T-helper 17 cell (primary cell): ENCODE measurements around the gene SLC22A14. TPM values are rescaled to one million over a fixed set of nuclear protein-coding genes. Genes with fewer than 3 reads are reported as not detected.

Source experiments
- ATAC-seq: fragments of 150-1000 bp; cut with Tn5 transposase; 2 replicates; pipeline ENCODE4 v1.10.0; 2021; ENCODE audit warnings: mild to moderate bottlenecking, moderate library complexity
- DNase-seq, 3 donors: peaks; one replicate each; pipeline versions ENCODE4 v3.0.0 to v3.0.0-alpha.2; 2020 to 2021
- H3K9me3 ChIP-seq: one replicate; pipeline ENCODE4 v1.7.0; 2013; ENCODE audit warnings: low read length, mild to moderate bottlenecking; ENCODE audit not compliant: control insufficient read depth, poor library complexity, severe bottlenecking
- H3K27ac Mint-ChIP-seq: one replicate; pipeline ENCODE4 v1.8.0; 2022; ENCODE audit warnings: mild to moderate bottlenecking, moderate library complexity, mixed read lengths
- H3K27me3 Mint-ChIP-seq: one replicate; pipeline ENCODE4 v1.8.0; 2022; ENCODE audit warnings: mixed read lengths
- H3K36me3 Mint-ChIP-seq: one replicate; pipeline ENCODE4 v1.8.0; 2022; ENCODE audit warnings: low read depth, mixed read lengths
- H3K4me1 Mint-ChIP-seq: one replicate; pipeline ENCODE4 v1.8.0; 2022; ENCODE audit warnings: mild to moderate bottlenecking, mixed read lengths
- H3K4me3 Mint-ChIP-seq: one replicate; pipeline ENCODE4 v1.8.0; 2022; ENCODE audit warnings: mild to moderate bottlenecking, moderate library complexity, mixed read lengths
- total RNA-seq, 4 donors: library from RNA in 2 of 4; stranded (reverse) in 2 of 4; gene quantifications; one replicate each; pipeline ENCODE4 v1.2.3 and lab custom pipeline; 2022 to 2026

Gene SLC22A14
- total RNA-seq, 2 donors from 2014 or later: 0.23 TPM; not detected in 1

- Mint-ChIP-seq H3K27ac (no peak overlapping the region), H3K27me3 (no peaks in the 10 kb centered on the region), H3K4me3 (no peak overlapping the region), H3K4me1 (peaks cover 22% of the 10 kb centered on the region), H3K36me3 (no peaks in the 10 kb centered on the region)
- H3K9me3 ChIP-seq: no peaks in the 10 kb centered on the region
- ATAC-seq (no peak), DNase-seq (no peak)
Observed at GRCh38 chr3:38260474-38260873, 21.6 kb upstream of the SLC22A14 start.

DNA sequence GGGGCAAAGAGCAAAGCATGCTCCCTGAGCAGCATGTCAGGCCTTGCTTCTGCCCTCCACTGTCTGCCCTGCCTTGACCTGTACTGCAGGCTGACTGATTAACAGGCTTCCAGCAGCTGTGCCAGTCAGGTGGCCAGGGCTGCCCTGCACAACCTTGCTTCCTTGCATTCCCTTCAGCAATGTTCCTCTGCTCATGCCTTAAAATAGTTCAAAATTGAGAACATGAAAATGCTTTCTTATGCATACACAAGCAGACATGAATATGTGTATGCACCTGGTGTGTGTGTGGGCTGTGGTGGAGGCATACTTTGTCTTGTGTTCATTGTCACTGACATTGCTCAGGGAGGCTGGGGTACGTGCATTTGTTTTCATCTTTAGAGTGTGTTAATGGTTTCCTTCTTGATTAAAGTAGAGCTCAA is 17.7 kb upstream of the SLC22A14 start:
- ATAC-seq (no peak), DNase-seq (no peak)
- Mint-ChIP-seq H3K27ac (peak overlapping the region; percentile 6), H3K4me1 (peaks cover 29% of the 10 kb centered on the region), H3K4me3 (no peak overlapping the region), H3K36me3 (peaks cover 6% of the 10 kb centered on the region), H3K27me3 (no peaks in the 10 kb centered on the region)
- H3K9me3 ChIP-seq: no peaks in the 10 kb centered on the region

DNA sequence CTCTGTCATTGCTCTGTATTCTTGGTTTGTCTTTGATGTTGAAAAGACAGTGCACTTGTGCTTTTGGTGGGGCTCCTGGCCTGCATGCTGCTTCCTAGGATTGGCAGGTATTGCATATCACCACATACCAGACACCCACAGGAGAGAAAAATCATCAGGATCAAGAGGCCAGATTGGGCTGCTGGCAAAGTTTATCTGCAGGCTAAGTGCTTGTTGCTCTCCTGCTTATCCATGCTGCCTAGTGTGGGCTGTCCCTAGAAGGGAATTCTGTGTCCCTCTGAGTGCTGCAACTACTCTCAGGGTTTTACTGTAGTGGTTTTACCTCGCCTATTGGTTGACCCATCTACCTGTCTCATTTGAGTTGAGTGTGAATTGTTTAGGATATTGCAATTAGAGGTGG is 17.3 kb upstream of the SLC22A14 start:
- ATAC-seq: no peak
- H3K4me1 Mint-ChIP-seq: peaks cover 29% of the 10 kb centered on the region
- H3K27me3 Mint-ChIP-seq: no peaks in the 10 kb centered on the region
- no peak for DNase-seq
- H3K9me3 ChIP-seq: no peaks in the 10 kb centered on the region
- no peak overlapping the region for H3K4me3 Mint-ChIP-seq
- peaks cover 6% of the 10 kb centered on the region for H3K36me3 Mint-ChIP-seq
- peak overlapping the region; percentile 6 for H3K27ac Mint-ChIP-seq

- Mint-ChIP-seq H3K4me3 (no peak within 1 kb of the TSS), H3K27me3 (no peaks in the 10 kb centered on the region), H3K36me3 (peaks cover 6% of the 10 kb centered on the region), H3K27ac (peak within 1 kb of the TSS; percentile 34), H3K4me1 (peaks cover 29% of the 10 kb centered on the region)
- ATAC-seq: no peak
- no peak for DNase-seq
- no peaks in the 10 kb centered on the region for H3K9me3 ChIP-seq
Observed at GRCh38 chr3:38265604-38266307, 16.3 kb upstream of the SLC22A14 start, which contains the start of gene SLC22A13. Gene SLC22A13 (plus strand): TSS chr3:38265812. CDS start chr3:38265861, 49 bp downstream.

GRCh38 chr3:38266810-38267209 is 15.3 kb upstream of the SLC22A14 start:
- no peaks in the 10 kb centered on the region for H3K27me3 Mint-ChIP-seq
- no peak overlapping the region for H3K4me3 Mint-ChIP-seq
- DNase-seq (no peak), ATAC-seq (no peak)
- H3K9me3 ChIP-seq: no peaks in the 10 kb centered on the region
- H3K27ac Mint-ChIP-seq: peak overlapping the region; percentile 34
- H3K36me3 Mint-ChIP-seq: peaks cover 6% of the 10 kb centered on the region
- H3K4me1 Mint-ChIP-seq: peaks cover 28% of the 10 kb centered on the region

DNA sequence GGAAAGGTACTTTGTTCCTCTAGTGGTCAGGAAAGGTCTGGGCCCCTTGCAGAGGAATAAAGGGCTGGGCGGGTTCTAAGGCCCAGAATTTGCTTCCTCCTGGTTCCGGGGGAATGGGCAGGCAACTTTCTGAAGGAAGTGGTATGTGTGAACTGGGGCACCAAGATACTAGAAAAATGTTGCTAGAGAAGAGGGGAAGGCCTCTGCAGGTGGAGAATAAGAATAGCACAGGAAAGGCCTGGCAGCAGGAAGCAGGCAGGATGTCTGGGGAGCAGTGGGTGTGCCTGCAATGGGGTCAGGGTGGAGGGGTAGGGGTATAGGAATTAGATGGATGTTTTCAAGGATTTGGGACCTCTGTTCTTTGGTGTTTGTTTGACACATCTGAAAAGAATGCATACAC is 14.4 kb upstream of the SLC22A14 start:
- peak overlapping the region; percentile 34 for H3K27ac Mint-ChIP-seq
- no peak overlapping the region for H3K4me3 Mint-ChIP-seq
- H3K9me3 ChIP-seq: no peaks in the 10 kb centered on the region
- no peaks in the 10 kb centered on the region for H3K27me3 Mint-ChIP-seq
- H3K4me1 Mint-ChIP-seq: peaks cover 27% of the 10 kb centered on the region
- ATAC-seq (no peak), DNase-seq (no peak)
- peaks cover 6% of the 10 kb centered on the region for H3K36me3 Mint-ChIP-seq

GRCh38 chr3:38268087-38268486 is 14.0 kb upstream of the SLC22A14 start:
- H3K36me3 Mint-ChIP-seq: peaks cover 6% of the 10 kb centered on the region
- no peaks in the 10 kb centered on the region for H3K9me3 ChIP-seq
- H3K27ac Mint-ChIP-seq: peak overlapping the region; percentile 34
- no peaks in the 10 kb centered on the region for H3K27me3 Mint-ChIP-seq
- H3K4me3 Mint-ChIP-seq: no peak overlapping the region
- ATAC-seq (no peak), DNase-seq (no peak)
- H3K4me1 Mint-ChIP-seq: peaks cover 25% of the 10 kb centered on the region

DNA sequence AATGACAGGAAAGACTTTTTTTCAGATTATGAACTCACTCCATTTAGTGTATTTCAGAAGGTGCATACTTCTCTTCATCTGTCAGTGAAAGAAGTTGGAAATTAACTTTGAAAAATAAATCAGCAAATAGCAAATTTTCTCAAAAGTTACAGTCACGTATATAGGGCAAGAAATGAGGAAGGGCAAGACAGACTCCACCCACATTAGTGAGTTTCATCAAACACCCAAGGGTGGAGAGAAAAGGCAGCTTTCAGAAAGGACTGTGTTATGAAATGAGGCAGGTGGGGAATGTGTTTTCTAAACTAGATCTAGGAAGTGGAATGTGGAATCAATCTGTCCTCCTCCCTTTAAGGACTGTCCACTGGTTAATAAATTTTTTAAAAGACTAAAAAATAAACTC is 13.6 kb upstream of the SLC22A14 start:
- H3K4me1 Mint-ChIP-seq: peaks cover 23% of the 10 kb centered on the region
- no peak overlapping the region for H3K4me3 Mint-ChIP-seq
- H3K27ac Mint-ChIP-seq: peak overlapping the region; percentile 34
- H3K36me3 Mint-ChIP-seq: peaks cover 6% of the 10 kb centered on the region
- ATAC-seq (peak; percentile 30), DNase-seq (no peak)
- no peaks in the 10 kb centered on the region for H3K27me3 Mint-ChIP-seq
- no peaks in the 10 kb centered on the region for H3K9me3 ChIP-seq

DNA sequence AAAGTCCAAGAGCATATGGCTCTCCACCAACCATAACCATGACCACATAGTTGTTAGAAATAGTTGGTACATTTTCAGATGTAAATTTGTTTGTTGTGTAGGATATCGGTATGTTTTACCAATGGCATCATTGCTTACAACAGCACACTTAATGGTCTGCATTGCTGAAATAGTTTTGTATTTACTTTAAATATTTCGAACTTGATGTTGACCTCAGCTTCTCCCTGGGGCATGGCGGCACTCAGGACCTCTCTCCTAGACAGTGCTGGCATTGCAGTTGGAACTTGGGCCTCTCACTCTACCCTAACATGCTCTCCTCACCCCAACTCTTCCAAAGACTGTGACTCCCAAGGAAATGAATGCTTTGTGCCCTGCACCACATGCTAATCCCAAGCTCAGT is 11.5 kb upstream of the SLC22A14 start:
- ATAC-seq: no peak
- H3K36me3 Mint-ChIP-seq: peaks cover 6% of the 10 kb centered on the region

GRCh38 chr3:38271553-38271952 is 10.5 kb upstream of the SLC22A14 start:
- H3K27me3 Mint-ChIP-seq: no peaks in the 10 kb centered on the region
- H3K4me1 Mint-ChIP-seq: peaks cover 18% of the 10 kb centered on the region
- ATAC-seq (no peak), DNase-seq (no peak)
- H3K9me3 ChIP-seq: no peaks in the 10 kb centered on the region
- H3K27ac Mint-ChIP-seq: no peak overlapping the region
- H3K4me3 Mint-ChIP-seq: no peak overlapping the region
- peaks cover 3% of the 10 kb centered on the region for H3K36me3 Mint-ChIP-seq

More for the DNA sequence above, 11.5 kb upstream of the SLC22A14 start:
- Mint-ChIP-seq H3K4me1 (peaks cover 16% of the 10 kb centered on the region), H3K4me3 (no peak overlapping the region), H3K27me3 (no peaks in the 10 kb centered on the region), H3K27ac (no peak overlapping the region)
- no peaks in the 10 kb centered on the region for H3K9me3 ChIP-seq
- no peak for DNase-seq

GRCh38 chr3:38274864-38275649 is 7.0 kb upstream of the SLC22A14 start:
- Mint-ChIP-seq H3K4me3 (no peak overlapping the region), H3K36me3 (no peaks in the 10 kb centered on the region), H3K27me3 (no peaks in the 10 kb centered on the region), H3K4me1 (peaks cover 2% of the 10 kb centered on the region), H3K27ac (no peak overlapping the region)
- no peak for DNase-seq
- no peaks in the 10 kb centered on the region for H3K9me3 ChIP-seq
- no peak for ATAC-seq

DNA sequence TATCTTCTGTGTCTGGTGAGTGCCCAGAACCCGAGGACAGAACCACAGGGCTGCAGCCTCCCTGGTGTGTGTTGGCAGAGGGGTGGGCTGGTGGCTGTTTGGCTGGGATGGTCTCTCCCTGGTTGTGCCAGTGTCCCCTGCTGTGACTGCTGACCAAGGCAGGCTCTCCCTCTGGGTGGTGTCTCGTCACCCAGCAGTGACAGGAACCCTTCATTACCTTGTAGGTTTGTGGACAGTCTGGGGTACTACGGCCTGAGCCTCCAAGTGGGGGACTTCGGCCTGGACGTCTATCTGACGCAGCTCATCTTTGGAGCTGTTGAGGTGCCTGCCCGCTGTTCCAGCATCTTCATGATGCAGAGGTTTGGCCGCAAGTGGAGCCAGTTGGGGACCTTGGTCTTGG is 6.4 kb upstream of the SLC22A14 start:
- H3K4me1 Mint-ChIP-seq: peaks cover 2% of the 10 kb centered on the region
- H3K36me3 Mint-ChIP-seq: no peaks in the 10 kb centered on the region
- no peaks in the 10 kb centered on the region for H3K9me3 ChIP-seq
- no peak overlapping the region for H3K27ac Mint-ChIP-seq
- no peaks in the 10 kb centered on the region for H3K27me3 Mint-ChIP-seq
- DNase-seq (no peak), ATAC-seq (no peak)
- H3K4me3 Mint-ChIP-seq: no peak overlapping the region

DNA sequence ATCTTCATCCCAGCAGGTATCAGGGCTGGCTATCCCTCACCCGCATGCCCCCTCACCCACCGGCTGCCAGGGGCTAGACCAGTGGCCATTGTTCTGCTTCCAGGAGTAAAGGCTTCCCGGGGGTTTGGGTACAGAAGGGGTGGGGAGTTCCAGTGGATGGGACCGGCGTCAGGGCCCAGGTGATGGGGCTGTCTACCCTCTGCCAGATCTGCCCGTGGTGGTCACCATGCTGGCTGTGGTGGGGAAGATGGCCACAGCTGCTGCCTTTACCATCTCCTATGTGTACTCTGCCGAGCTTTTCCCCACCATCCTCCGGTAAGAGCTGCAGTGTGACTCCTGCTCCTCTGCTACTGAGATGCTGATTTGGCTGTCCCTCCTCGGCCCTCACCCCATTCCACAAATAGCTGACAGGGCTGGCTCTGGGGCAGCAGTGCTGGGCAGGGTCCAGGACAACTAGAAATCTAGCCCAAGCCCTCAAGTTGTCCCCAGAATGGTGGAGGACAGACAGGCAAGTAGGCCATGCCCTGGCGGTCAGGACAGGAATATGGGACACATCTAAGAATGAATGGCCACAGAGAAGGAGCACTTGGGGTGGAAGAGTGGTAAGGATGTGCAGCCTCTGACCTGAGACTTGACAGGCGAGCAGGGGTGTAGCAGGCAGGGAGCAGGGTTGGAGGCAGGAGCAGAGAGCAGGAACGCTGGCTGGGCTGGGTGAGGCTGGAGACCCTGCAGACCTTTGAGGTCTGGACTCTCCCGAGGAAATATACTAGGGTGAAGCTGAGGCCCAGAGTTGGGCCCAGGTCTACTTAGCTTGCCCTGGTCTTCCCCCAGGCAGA is 5.8 kb upstream of the SLC22A14 start:
- ATAC-seq (no peak), DNase-seq (no peak)
- Mint-ChIP-seq H3K4me3 (no peak overlapping the region), H3K27ac (no peak overlapping the region), H3K36me3 (no peaks in the 10 kb centered on the region), H3K4me1 (peaks cover 2% of the 10 kb centered on the region), H3K27me3 (no peaks in the 10 kb centered on the region)
- no peaks in the 10 kb centered on the region for H3K9me3 ChIP-seq
